K562 (cell line): Measurements from ENCODE around the gene PXMP2. TPM values are rescaled to one million over a fixed set of nuclear protein-coding genes. Genes with fewer than 3 reads are reported as not detected.
A peak's percentile ranks its signal among the peaks of the same experiment; 100 is the strongest.

Experiments used
- ATAC-seq: fragments of 200-7000 bp; cut with Tn5 transposase; 3 replicates; pipeline ENCODE4 v1.9.1; 2020; ENCODE audit warnings: moderate library complexity
- BruUV-seq: library from RNA; stranded (reverse); fragments of 400-500 nt; replicated peaks from 2 replicates; lab custom pipeline; 2021; lab: Mats Ljungman, UMichigan
- CTCF ChIA-PET: fragments of 300-600 bp; formaldehyde crosslinking; extraction: SDS; loops from one replicate; lab custom pipeline; 2021; ENCODE audit warnings: low intra/inter-chr PET ratio; lab: Yijun Ruan, JAX
- POLR2A ChIA-PET: fragments of 300-600, 350-650 bp; sonication (Branson Sonifier 250); formaldehyde crosslinking; extraction: SDS; loops from one replicate; lab custom pipeline; 2021; ENCODE audit warnings: antibody characterized with exemption, inconsistent platforms; lab: Yijun Ruan, JAX
- DNase-seq, 4 experiments: peaks; one replicate each; pipeline versions ENCODE4 v3.0.0 to v3.0.0-alpha.2; 2011 to 2018; ENCODE audit warnings: low spot score in 3 of 4, mixed read lengths in 3 of 4; ENCODE audit errors: extremely low read depth in 1 of 4
- FAIRE-seq: peaks from 2 replicates; lab custom pipeline; 2011; peaks lifted over from hg19 to GRCh38; lab: Jason Lieb, UNC
- H2AFZ ChIP-seq: 2 replicates; pipeline ENCODE4 v1.6.0; 2011; ENCODE audit warnings: low read depth, low read length, control low read depth, inconsistent platforms
- H3K27ac ChIP-seq: fragments of 200-600 bp; 3 replicates; pipeline ENCODE4 v1.8.0; 2011; ENCODE audit warnings: low read depth, mild to moderate bottlenecking, control low read depth, inconsistent platforms, low read length, moderate library complexity, mixed read lengths; ENCODE audit errors: extremely low read depth
- H3K27me3 ChIP-seq, 2 experiments: fragments of 300-600 bp in 1 of 2; 2 replicates in 1 of 2; 3 replicates in 1 of 2; pipeline versions ENCODE4 v1.6.0 to v1.8.0; 2011; ENCODE audit warnings: inconsistent platforms in 2 of 2, low read length in 2 of 2, mild to moderate bottlenecking in 1 of 2, mixed read lengths in 1 of 2, moderate library complexity in 1 of 2; ENCODE audit not compliant: control insufficient read depth in 2 of 2, insufficient read depth in 2 of 2
- H3K36me3 ChIP-seq: fragments of 300-600 bp; 3 replicates; pipeline ENCODE4 v1.8.0; 2011; ENCODE audit warnings: mild to moderate bottlenecking, low read length, inconsistent platforms; ENCODE audit not compliant: control insufficient read depth, insufficient read depth
- H3K4me1 ChIP-seq, 2 experiments: fragments of 200-600 bp in 1 of 2; replicated peaks in 1 of 2; 2 replicates in 1 of 2; 3 replicates in 1 of 2; pipeline versions ENCODE4 v1.5.1 to v1.8.0; 2011; ENCODE audit warnings: inconsistent platforms in 2 of 2, low read length in 2 of 2, mild to moderate bottlenecking in 1 of 2, mixed read lengths in 1 of 2, moderate library complexity in 1 of 2; ENCODE audit not compliant: control insufficient read depth in 2 of 2, insufficient read depth in 2 of 2
- H3K4me2 ChIP-seq: 2 replicates; pipeline ENCODE4 v1.6.1; 2011; ENCODE audit warnings: low read length, control low read depth, inconsistent platforms, mixed read lengths; ENCODE audit not compliant: insufficient read depth
- H3K4me3 ChIP-seq: fragments of 200-600 bp; sonication (generic), shearing (Covaris generic); 2 replicates; pipeline ENCODE4 v1.5.1; 2016; ENCODE audit warnings: control low read depth, inconsistent platforms
- H3K79me2 ChIP-seq: fragments of 200-600 bp; 3 replicates; pipeline ENCODE4 v1.8.0; 2011; ENCODE audit warnings: low read length, inconsistent platforms; ENCODE audit not compliant: control insufficient read depth, insufficient read depth
- H3K9ac ChIP-seq, 2 experiments: 2 replicates each; pipeline versions ENCODE4 v1.6.0 to v1.6.1; 2011; ENCODE audit warnings: low read depth in 2 of 2, low read length in 2 of 2, control low read depth in 1 of 2, inconsistent platforms in 1 of 2, mild to moderate bottlenecking in 1 of 2, mixed read lengths in 1 of 2; ENCODE audit not compliant: insufficient read depth in 1 of 2
- H3K9me1 ChIP-seq: one replicate; pipeline ENCODE4 v1.6.0; 2011; ENCODE audit warnings: inconsistent platforms, mild to moderate bottlenecking, low read length, moderate library complexity; ENCODE audit not compliant: control insufficient read depth, insufficient read depth
- H3K9me3 ChIP-seq: replicated peaks from 2 replicates; pipeline ENCODE4 v1.5.1; 2011; ENCODE audit warnings: low read depth, low read length, inconsistent platforms; ENCODE audit not compliant: control insufficient read depth, insufficient read depth
- H4K20me1 ChIP-seq: replicated peaks from 2 replicates; pipeline ENCODE4 v1.6.1; 2011; ENCODE audit warnings: low read length, inconsistent platforms, mixed read lengths; ENCODE audit not compliant: control insufficient read depth, insufficient read depth
- ARID2 ChIP-seq: fragments of 450-650 bp; IDR thresholded peaks from 2 replicates; pipeline ENCODE4 v1.6.1; 2017; ENCODE audit warnings: antibody characterized with exemption, mild to moderate bottlenecking
- CBX8 ChIP-seq: fragments of 200-600 bp; sonication (generic); IDR thresholded peaks from 2 replicates; pipeline ENCODE4 v1.6.1; 2012; ENCODE audit warnings: borderline replicate concordance, mixed run types, low read depth, mild to moderate bottlenecking, moderate library complexity, mixed read lengths, low read length, control low read depth, inconsistent platforms; ENCODE audit not compliant: poor library complexity, severe bottlenecking; ENCODE audit errors: extremely low read depth
- EP300 ChIP-seq: IDR thresholded peaks from 2 replicates; pipeline ENCODE4 v1.6.1; 2012; ENCODE audit warnings: low read length, improper control_type of control experiment
- NELFE ChIP-seq: IDR thresholded peaks from 2 replicates; pipeline ENCODE4 v1.6.1; 2011; ENCODE audit warnings: mild to moderate bottlenecking; ENCODE audit not compliant: insufficient read depth, insufficient read length
- POLR2A ChIP-seq: fragments of 450-650 bp; conservative IDR thresholded peaks from 2 replicates; pipeline ENCODE4 v1.6.1; 2016
- POLR2AphosphoS5 ChIP-seq: IDR thresholded peaks from 2 replicates; pipeline ENCODE4 v1.6.1; 2011; ENCODE audit warnings: mild to moderate bottlenecking, low read depth, low read length, moderate library complexity; ENCODE audit not compliant: control insufficient read depth, insufficient read depth
- RBM17 ChIP-seq: fragments of 200-400 bp; formaldehyde crosslinking; IDR thresholded peaks from 2 replicates; pipeline ENCODE4 v1.6.1; 2017; ENCODE audit warnings: low read depth, mild to moderate bottlenecking, low read length, borderline replicate concordance
- RBM39 ChIP-seq: fragments of 200-400 bp; formaldehyde crosslinking; optimal IDR thresholded peaks from 2 replicates; pipeline ENCODE3; 2018; ENCODE audit warnings: low read depth, low read length
- SMARCA5 ChIP-seq: fragments of 450-650 bp; IDR thresholded peaks from 2 replicates; pipeline ENCODE4 v1.6.1; 2016
- ZFP30 ChIP-seq: fragments of 250-450 bp; sonication (Bioruptor Pico); IDR thresholded peaks from 2 replicates; pipeline ENCODE4 v1.8.0; 2022; ENCODE audit warnings: moderate library complexity, mild to moderate bottlenecking, inconsistent platforms, borderline replicate concordance
- ZNF124 ChIP-seq: sonication (generic); formaldehyde crosslinking; IDR thresholded peaks from 2 replicates; pipeline ENCODE4 v1.8.1; 2022; ENCODE audit warnings: missing genetic modification reagents
- ZNF253 ChIP-seq: fragments of 250-450 bp; sonication (Bioruptor Pico); conservative IDR thresholded peaks from 2 replicates; pipeline ENCODE4 v1.6.1; 2021; ENCODE audit warnings: mild to moderate bottlenecking
- ZNF324 ChIP-seq: fragments of 250-450 bp; sonication (Bioruptor Pico); IDR thresholded peaks from 2 replicates; pipeline ENCODE4 v1.4.0; 2020; ENCODE audit warnings: mild to moderate bottlenecking
- ZNF507 ChIP-seq: conservative IDR thresholded peaks from 2 replicates; pipeline ENCODE4 v1.6.1; 2017; ENCODE audit warnings: missing genetic modification characterization, missing compliant biosample characterization
- ZNF583 ChIP-seq: fragments of 250-450 bp; sonication (Bioruptor Pico); IDR thresholded peaks from 2 replicates; pipeline ENCODE4 v1.4.0; 2020
- ZNF764 ChIP-seq: fragments of 250-450 bp; sonication (Bioruptor Pico); IDR thresholded peaks from 2 replicates; pipeline ENCODE4 v1.4.0; 2020; ENCODE audit warnings: low read depth, mild to moderate bottlenecking, moderate library complexity
- WGBS: fragments of 100-300 bp; shearing (Covaris generic); methylation state at CpG from one replicate; pipeline ENCODE4 v1.1.6; 2016; ENCODE audit warnings: low coverage, mixed read lengths; ENCODE audit not compliant: insufficient coverage; ENCODE audit errors: missing lambda C conversion rate; 5-methylcytosine and 5-hydroxymethylcytosine counted together
- in situ Hi-C: fragments of 300-500 bp; cut with MboI; formaldehyde crosslinking; loops from 4 replicates; pipeline ENCODE4 v1.15.0; 2018; ENCODE audit warnings: inconsistent platforms, mixed read lengths
- intact Hi-C: fragments of 100-400 bp; cut with micrococcal nuclease; formaldehyde crosslinking; loops from 2 replicates; pipeline ENCODE4 v1.14.2; 2022
- polyA plus RNA-seq, 8 experiments: library from polyadenylated mRNA; depleted of rRNA in 4 of 8; stranded (reverse) in 5 of 8; unstranded in 3 of 8; fragments of >200 nt; fragmentation: Nextera tagmentation in 2 of 8; fragmentation: Illumina TruSeq in 1 of 8; extraction: Ambion mirVana in 2 of 8; extraction: Trizol in 1 of 8; gene quantifications; 2 replicates each; pipeline versions ENCODE4 v1.2.1 to v1.2.3, GENCODE V29; 2011 to 2014; ENCODE audit warnings: inconsistent platforms in 1 of 8, missing spikeins in 1 of 8
- total RNA-seq, 7 experiments: library from RNA; depleted of rRNA in 6 of 7; stranded (reverse); fragments of >200 nt in 6 of 7; fragmentation: Illumina TruSeq in 2 of 7; extraction: Trizol in 2 of 7; gene quantifications; 2 replicates each; pipeline versions ENCODE4 v1.2.1 to v1.2.3, GENCODE V29; 2011 to 2021; ENCODE audit warnings: low replicate concordance in 1 of 7
- TF ChIP-seq, protein P1 (sequence below): fragments of 250-450 bp; sonication (Bioruptor Pico); IDR thresholded peaks from 2 replicates; pipeline ENCODE4 v1.9.0; 2021; ENCODE audit warnings: mild to moderate bottlenecking, inconsistent platforms
- TF ChIP-seq, protein P2 (sequence below): fragments of 450-650 bp; formaldehyde crosslinking; IDR thresholded peaks from 2 replicates; pipeline ENCODE4 v1.4.0; 2020; ENCODE audit warnings: mild to moderate bottlenecking
- TF ChIP-seq, protein P3 (sequence below): sonication (generic); formaldehyde crosslinking; IDR thresholded peaks from 2 replicates; pipeline ENCODE4 v1.9.0; 2022; ENCODE audit warnings: mild to moderate bottlenecking, missing genetic modification reagents

The PXMP2 gene
- total and polyA plus RNA-seq, 9 of the 15 experiments (the other 6 are each of a cell fraction or from before 2014, with no cell fraction given), result 3.0 to 66.1 (median 44.7) TPM

DNA sequence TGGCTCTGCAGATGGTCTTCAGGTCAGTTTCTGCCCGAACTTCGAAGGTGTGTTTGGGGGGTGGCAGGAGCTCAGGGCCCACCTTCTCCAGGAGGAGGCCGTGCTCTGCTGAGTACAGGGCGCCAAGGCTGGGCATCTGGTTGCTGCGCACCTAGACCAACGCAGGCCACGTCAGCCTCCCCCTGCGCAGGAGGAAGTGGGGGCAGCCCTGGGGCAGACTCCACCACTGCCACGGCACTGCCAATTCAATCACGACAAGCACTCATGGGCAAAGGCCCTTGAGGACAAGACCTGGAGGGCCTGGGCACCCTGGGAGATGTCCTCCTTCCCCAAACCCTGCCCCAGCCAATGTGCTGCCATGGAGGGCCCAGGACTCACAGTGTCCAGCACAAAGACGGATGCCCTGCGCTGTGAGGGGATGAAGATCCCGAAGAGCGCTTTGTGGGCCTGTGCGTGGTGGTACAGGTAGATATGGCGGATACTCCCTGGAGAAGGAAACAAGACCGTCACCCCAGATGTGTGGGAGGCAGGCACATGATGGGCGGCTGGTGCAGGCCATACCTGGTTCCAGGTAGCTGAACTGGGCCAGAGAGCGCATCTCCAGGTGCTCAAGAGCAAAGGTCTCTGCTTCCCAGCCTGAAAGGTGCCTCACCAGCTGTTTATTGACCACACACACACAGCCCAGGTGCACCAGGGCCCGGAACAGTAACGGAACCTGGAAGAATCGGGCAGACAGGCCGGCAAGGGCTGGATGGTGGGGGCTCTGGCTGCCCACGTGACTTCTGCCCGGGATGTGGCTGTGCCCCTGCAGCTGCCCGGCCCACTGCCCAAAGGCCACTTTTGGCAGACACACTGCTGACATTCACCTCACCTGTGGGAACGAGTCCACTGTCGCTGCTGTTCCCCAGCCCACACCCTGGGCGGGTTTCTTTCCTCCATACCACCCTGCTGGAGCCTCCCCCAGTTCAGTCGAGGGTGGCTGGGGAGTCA lies 44.2 kb upstream of the PXMP2 start:
- H3K9me3 ChIP-seq, result no peaks in the 10 kb centered on the region
- intact Hi-C loops (no loop called here), in situ Hi-C loops (no loop called here)
- ChIA-PET CTCF (no interaction called here), POLR2A (no interaction called here)
- ATAC-seq (no peak), DNase-seq (no peak), FAIRE-seq (no peak)
- no peaks in the 10 kb centered on the region; the same call in 2 of the 3 replicates for H3K79me2 ChIP-seq
- peaks cover 90% of the 10 kb centered on the region for H3K36me3 ChIP-seq
- H3K4me3 ChIP-seq, result no peak overlapping the region
- peaks cover 13% of the 10 kb centered on the region; the same call in 1 of the 2 replicates for H4K20me1 ChIP-seq
- no peak overlapping the region for H2AFZ ChIP-seq
- H3K9ac ChIP-seq, result no peak overlapping the region
- peaks cover 0 to 6% of the 10 kb centered on the region in 2 experiments; a peak in 2 of 5 replicates for H3K4me1 ChIP-seq
- no peak overlapping the region for H3K27ac ChIP-seq
- H3K27me3 ChIP-seq, result no peaks in the 10 kb centered on the region
- BruUV-seq, result no TSS peak
- 96% methylated on average over 26 of the region's 30 CpGs for WGBS
- H3K4me2 ChIP-seq, result no peak overlapping the region
- H3K9me1 ChIP-seq, result peaks cover 4% of the 10 kb centered on the region
- TF ChIP-seq ZNF124 (CRISPR knock-in tag), result no peak
- TF ChIP-seq ZNF507, result no peak
- TF ChIP-seq CBX8, result no peak
- TF ChIP-seq NELFE, result no peak
- TF ChIP-seq, protein P1, sequence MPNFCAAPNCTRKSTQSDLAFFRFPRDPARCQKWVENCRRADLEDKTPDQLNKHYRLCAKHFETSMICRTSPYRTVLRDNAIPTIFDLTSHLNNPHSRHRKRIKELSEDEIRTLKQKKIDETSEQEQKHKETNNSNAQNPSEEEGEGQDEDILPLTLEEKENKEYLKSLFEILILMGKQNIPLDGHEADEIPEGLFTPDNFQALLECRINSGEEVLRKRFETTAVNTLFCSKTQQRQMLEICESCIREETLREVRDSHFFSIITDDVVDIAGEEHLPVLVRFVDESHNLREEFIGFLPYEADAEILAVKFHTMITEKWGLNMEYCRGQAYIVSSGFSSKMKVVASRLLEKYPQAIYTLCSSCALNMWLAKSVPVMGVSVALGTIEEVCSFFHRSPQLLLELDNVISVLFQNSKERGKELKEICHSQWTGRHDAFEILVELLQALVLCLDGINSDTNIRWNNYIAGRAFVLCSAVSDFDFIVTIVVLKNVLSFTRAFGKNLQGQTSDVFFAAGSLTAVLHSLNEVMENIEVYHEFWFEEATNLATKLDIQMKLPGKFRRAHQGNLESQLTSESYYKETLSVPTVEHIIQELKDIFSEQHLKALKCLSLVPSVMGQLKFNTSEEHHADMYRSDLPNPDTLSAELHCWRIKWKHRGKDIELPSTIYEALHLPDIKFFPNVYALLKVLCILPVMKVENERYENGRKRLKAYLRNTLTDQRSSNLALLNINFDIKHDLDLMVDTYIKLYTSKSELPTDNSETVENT (CRISPR knock-in tag), result no peak
- TF ChIP-seq ARID2, result no peak
- TF ChIP-seq POLR2AphosphoS5, result peak; percentile 42; the same call in 1 of the 2 replicates
- no peak for TF ChIP-seq ZNF764 (CRISPR knock-in tag)
- TF ChIP-seq ZNF253 (CRISPR knock-in tag), result no peak
- no peak for TF ChIP-seq ZNF583 (CRISPR knock-in tag)
- TF ChIP-seq, protein P2, sequence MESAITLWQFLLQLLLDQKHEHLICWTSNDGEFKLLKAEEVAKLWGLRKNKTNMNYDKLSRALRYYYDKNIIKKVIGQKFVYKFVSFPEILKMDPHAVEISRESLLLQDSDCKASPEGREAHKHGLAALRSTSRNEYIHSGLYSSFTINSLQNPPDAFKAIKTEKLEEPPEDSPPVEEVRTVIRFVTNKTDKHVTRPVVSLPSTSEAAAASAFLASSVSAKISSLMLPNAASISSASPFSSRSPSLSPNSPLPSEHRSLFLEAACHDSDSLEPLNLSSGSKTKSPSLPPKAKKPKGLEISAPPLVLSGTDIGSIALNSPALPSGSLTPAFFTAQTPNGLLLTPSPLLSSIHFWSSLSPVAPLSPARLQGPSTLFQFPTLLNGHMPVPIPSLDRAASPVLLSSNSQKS, result no peak
- no peak for TF ChIP-seq ZNF324 (CRISPR knock-in tag)
- peak; percentile 30; the same call in 1 of the 2 replicates for TF ChIP-seq POLR2A
- no peak for TF ChIP-seq EP300
- TF ChIP-seq, protein P3, sequence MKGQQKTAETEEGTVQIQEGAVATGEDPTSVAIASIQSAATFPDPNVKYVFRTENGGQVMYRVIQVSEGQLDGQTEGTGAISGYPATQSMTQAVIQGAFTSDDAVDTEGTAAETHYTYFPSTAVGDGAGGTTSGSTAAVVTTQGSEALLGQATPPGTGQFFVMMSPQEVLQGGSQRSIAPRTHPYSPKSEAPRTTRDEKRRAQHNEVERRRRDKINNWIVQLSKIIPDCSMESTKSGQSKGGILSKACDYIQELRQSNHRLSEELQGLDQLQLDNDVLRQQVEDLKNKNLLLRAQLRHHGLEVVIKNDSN (CRISPR knock-in tag), result no peak
- TF ChIP-seq SMARCA5, result no peak
- TF ChIP-seq RBM17, result no peak
- no peak for TF ChIP-seq RBM39
- no peak for TF ChIP-seq ZFP30 (CRISPR knock-in tag)
